Ovary (tissue), 9 donors: ENCODE results near the gene NHSL2. TPM values are rescaled to one million over a fixed set of nuclear protein-coding genes. Genes with fewer than 3 reads are reported as not detected.
"Not testable (repeated sequence)": the region's sequence is repeated elsewhere in the genome, so short reads cannot be mapped to it uniquely, and the experiment has no call there.

ENCODE experiments used
- DNase-seq, 5 donors: peaks; one replicate each; pipeline ENCODE4 v3.0.0-alpha.2; 2019 to 2020
- H3K27ac ChIP-seq, 2 donors: fragments of 200-600 bp; one replicate each; pipeline versions ENCODE4 v1.5.1 to v1.8.0; 2019 to 2022
- H3K27me3 ChIP-seq: fragments of 200-600 bp; one replicate; pipeline ENCODE4 v1.8.0; 2022
- H3K36me3 ChIP-seq: fragments of 200-600 bp; sonication (generic); one replicate; pipeline ENCODE4 v1.5.1; 2019
- H3K4me1 ChIP-seq: one replicate; pipeline ENCODE4 v1.8.1; 2013; ENCODE audit warnings: mild to moderate bottlenecking, moderate library complexity; ENCODE audit not compliant: insufficient read depth
- H3K4me3 ChIP-seq: fragments of 200-600 bp; sonication (generic); one replicate; pipeline ENCODE4 v1.5.1; 2017
- H3K9me3 ChIP-seq, 2 donors: fragments of 200-600 bp in 1 of 2; sonication (generic) in 1 of 2; one replicate each; pipeline versions ENCODE4 v1.5.1 to v1.8.1; 2013 to 2019; ENCODE audit warnings: mild to moderate bottlenecking in 1 of 2, moderate library complexity in 1 of 2
- EP300 ChIP-seq: sonication (generic); formaldehyde crosslinking; IDR thresholded peaks from one replicate; pipeline ENCODE4 v1.6.1; 2017; ENCODE audit warnings: antibody characterized with exemption
- POLR2A ChIP-seq: fragments of 450-650 bp; IDR thresholded peaks from one replicate; pipeline ENCODE4 v1.6.1; 2017; ENCODE audit warnings: antibody characterized with exemption, mild to moderate bottlenecking, moderate library complexity
- WGBS, 3 donors: extraction: QIAGEN DNeasy Blood & Tissue Kit in 1 of 3; methylation state at CpG; one replicate each; pipeline versions ENCODE4 v1.1.5 to v1.1.7; 2013 to 2017; 5-methylcytosine and 5-hydroxymethylcytosine counted together
- intact Hi-C, 4 donors: fragments of 100-400 bp; cut with DNase I; formaldehyde crosslinking; loops; one replicate each; pipeline versions ENCODE4 v1.11.0 to v1.15.1; 2022 to 2023
- polyA plus RNA-seq, 2 donors: library from polyadenylated mRNA; stranded (reverse); fragments of 200-250 nt in 1 of 2; fragments of 350-450 nt in 1 of 2; fragmentation: Illumina TruSeq in 1 of 2; extraction: RNeasy Lipid Tissue Mini Kit (QIAGEN cat#74804) in 1 of 2; gene quantifications; one replicate each; pipeline ENCODE4 v1.2.3, GENCODE V29; 2013 to 2014
- total RNA-seq, 7 donors: library from RNA; depleted of rRNA in 2 of 7; stranded (reverse); fragments of >200 nt in 2 of 7; fragmentation: NEBNext Ultra II Directional in 3 of 7; extraction: Animal tissue kit (Norgen Biotek cat#: 25700) in 3 of 7; gene quantifications; one replicate each; pipeline versions ENCODE4 v1.1.0 to v1.2.4, GENCODE V29; 2016 to 2023
- TF ChIP-seq, protein P1 (sequence below), 3 donors: fragments of 450-650 bp in 2 of 3; fragments of 200-600 bp in 1 of 3; IDR thresholded peaks; one replicate each; pipeline versions ENCODE4 v1.5.1 to v1.8.0; 2016 to 2022; ENCODE audit warnings: antibody characterized with exemption in 3 of 3, mild to moderate bottlenecking in 1 of 3
- donor health status: DM: no; HTN: no; CAD: no; lungs with moderate emphysema.
- donor health status: DM: no; HTN: no; CAD: no.
- donor health status: Bipolar disorder and iron deficiency.
- donor health status: DM: yes; HTN: yes; CAD: no.
- donor health status: DM: no; HTN: no; CAD: no.
- donor health status: DM: yes; HTN: yes; CAD: no.

NHSL2 gene
- total and polyA plus RNA-seq, 9 donors: 1.2 to 9.2 (median 4.4) TPM

DNA sequence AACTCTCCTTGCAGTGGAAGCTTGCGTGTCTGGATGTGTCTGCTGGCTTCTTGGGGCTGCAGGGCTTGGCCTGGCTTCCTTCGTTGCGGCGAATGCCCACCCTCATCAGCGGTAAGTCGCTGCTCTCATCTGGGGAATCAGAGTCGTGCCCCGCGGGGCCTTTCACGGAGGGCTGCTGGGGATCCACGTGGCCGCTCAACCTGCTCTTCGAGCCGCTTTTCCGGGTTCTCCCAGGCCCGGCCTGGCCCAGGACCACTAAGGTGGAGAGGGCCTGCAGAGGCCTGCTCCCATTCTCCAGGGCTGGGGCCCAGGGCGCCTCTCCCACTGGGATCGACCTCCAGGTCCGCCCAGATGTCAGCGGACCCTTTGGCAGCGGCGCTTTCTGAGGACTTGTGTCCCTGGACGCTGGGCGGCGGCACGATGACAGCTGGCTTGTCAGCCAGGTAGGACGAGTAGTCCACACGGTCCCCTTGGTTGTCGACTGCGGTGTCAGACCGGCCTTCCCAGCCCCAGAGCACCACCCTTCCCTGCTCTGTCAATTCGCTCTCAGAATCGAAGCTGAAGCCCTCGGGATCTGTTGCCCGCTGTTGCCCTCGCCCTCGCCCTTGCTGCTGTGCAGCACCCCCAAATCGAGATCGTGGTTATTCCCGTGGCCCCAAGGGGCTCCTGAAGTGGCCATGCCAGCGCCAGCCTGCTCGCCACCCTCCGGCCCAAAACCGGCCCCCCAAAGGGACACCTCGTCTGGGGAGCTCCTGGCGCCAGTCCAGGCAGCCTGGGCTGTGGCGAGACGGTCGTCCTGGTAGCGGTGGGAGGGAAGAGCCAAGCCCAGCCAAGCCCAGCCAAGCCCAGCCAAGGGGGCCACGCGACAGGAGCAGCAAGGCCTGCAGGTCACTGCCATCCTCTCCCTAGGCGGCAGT lies 37.8 kb upstream of the NHSL2 start:
- TF ChIP-seq, protein P1, sequence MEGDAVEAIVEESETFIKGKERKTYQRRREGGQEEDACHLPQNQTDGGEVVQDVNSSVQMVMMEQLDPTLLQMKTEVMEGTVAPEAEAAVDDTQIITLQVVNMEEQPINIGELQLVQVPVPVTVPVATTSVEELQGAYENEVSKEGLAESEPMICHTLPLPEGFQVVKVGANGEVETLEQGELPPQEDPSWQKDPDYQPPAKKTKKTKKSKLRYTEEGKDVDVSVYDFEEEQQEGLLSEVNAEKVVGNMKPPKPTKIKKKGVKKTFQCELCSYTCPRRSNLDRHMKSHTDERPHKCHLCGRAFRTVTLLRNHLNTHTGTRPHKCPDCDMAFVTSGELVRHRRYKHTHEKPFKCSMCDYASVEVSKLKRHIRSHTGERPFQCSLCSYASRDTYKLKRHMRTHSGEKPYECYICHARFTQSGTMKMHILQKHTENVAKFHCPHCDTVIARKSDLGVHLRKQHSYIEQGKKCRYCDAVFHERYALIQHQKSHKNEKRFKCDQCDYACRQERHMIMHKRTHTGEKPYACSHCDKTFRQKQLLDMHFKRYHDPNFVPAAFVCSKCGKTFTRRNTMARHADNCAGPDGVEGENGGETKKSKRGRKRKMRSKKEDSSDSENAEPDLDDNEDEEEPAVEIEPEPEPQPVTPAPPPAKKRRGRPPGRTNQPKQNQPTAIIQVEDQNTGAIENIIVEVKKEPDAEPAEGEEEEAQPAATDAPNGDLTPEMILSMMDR (IDR thresholded peaks at IDR 0.05): no peak
- TF ChIP-seq POLR2A (no peak), EP300 (no peak)
- Histone ChIP-seq H3K27ac (no peak overlapping the region), H3K4me1 (no peaks in the 10 kb centered on the region), H3K4me3 (no peak overlapping the region), H3K27me3 (no peaks in the 10 kb centered on the region), H3K9me3 (no peaks in the 10 kb centered on the region), H3K36me3 (no peaks in the 10 kb centered on the region)
- intact Hi-C loops: no loop called here
- DNase-seq: no peak
- 89 to 94% (median 91%) methylated on average over 46 to 53 of the region's 53 CpGs for WGBS, 3 donors

- TF ChIP-seq EP300 (no peak), POLR2A (no peak)
- TF ChIP-seq, protein P1 (IDR thresholded peaks at IDR 0.05): no peak
- Histone ChIP-seq H3K9me3 (no peaks in the 10 kb centered on the region), H3K27me3 (no peaks in the 10 kb centered on the region), H3K36me3 (no peaks in the 10 kb centered on the region), H3K4me3 (no peak overlapping the region), H3K27ac (no peak overlapping the region), H3K4me1 (no peaks in the 10 kb centered on the region)
- DNase-seq: no peak
- intact Hi-C loops: no loop called here
- WGBS, 3 donors: 89% methylated on average over 12 of the region's 12 CpGs
Measured at GRCh38 chrX:71873459-71873833, 37.2 kb upstream of the NHSL2 start.

GRCh38 chrX:71876841-71877240 lies 33.8 kb upstream of the NHSL2 start:
- H3K36me3 ChIP-seq, H3K9me3 ChIP-seq, H3K27me3 ChIP-seq, H3K4me3 ChIP-seq, H3K27ac ChIP-seq, intact Hi-C loops, DNase-seq, H3K4me1 ChIP-seq: not testable (repeated sequence)
- 95 to 96% (median 96%) methylated on average over 27 to 32 of the region's 32 CpGs for WGBS, 3 donors

- Histone ChIP-seq H3K4me1 (no peaks in the 10 kb centered on the region), H3K4me3 (no peak overlapping the region), H3K27ac (no peak overlapping the region), H3K9me3 (no peaks in the 10 kb centered on the region), H3K27me3 (no peaks in the 10 kb centered on the region), H3K36me3 (no peaks in the 10 kb centered on the region)
- WGBS, 3 donors: 69 to 75% (median 72%) methylated on average over 3 of the region's 3 CpGs
- TF ChIP-seq POLR2A: no peak
- no peak for TF ChIP-seq EP300
- TF ChIP-seq, protein P1 (IDR thresholded peaks at IDR 0.05): no peak
- intact Hi-C loops: no loop called here
- DNase-seq: no peak
Measured at GRCh38 chrX:71885099-71885498, 25.5 kb upstream of the NHSL2 start.

- H3K36me3 ChIP-seq: no peaks in the 10 kb centered on the region
- H3K27ac ChIP-seq: no peak overlapping the region
- H3K27me3 ChIP-seq: no peaks in the 10 kb centered on the region
- H3K4me1 ChIP-seq: no peaks in the 10 kb centered on the region
- H3K9me3 ChIP-seq: no peaks in the 10 kb centered on the region
- no peak for DNase-seq
- TF ChIP-seq EP300 (no peak), POLR2A (no peak)
- TF ChIP-seq, protein P1 (IDR thresholded peaks at IDR 0.05): no peak
- intact Hi-C loops: no loop called here
- H3K4me3 ChIP-seq: no peak overlapping the region
Measured at GRCh38 chrX:71895607-71896006, 15.0 kb upstream of the NHSL2 start.
